BJ (cell line): ENCODE measurements around the gene PVALB. TPM values are rescaled to one million over a fixed set of nuclear protein-coding genes. Genes with fewer than 3 reads are reported as not detected.

ENCODE experiments used
- CTCF ChIA-PET: fragments of 350-600 bp; formaldehyde crosslinking; extraction: SDS; loops from one replicate; lab custom pipeline; 2021; ENCODE audit warnings: antibody characterized with exemption, inconsistent platforms; lab: Yijun Ruan, JAX
- POLR2A ChIA-PET: fragments of 300-600 bp; sonication (Branson Sonifier 250); formaldehyde crosslinking; extraction: SDS; loops from one replicate; lab custom pipeline; 2021; ENCODE audit warnings: antibody characterized with exemption; lab: Charles Lee
- DNase-seq: peaks from one replicate; pipeline ENCODE4 v3.0.0-alpha.2; 2011; ENCODE audit warnings: low read depth
- H3K27me3 ChIP-seq: 2 replicates; pipeline ENCODE4 v1.6.0; 2011; ENCODE audit warnings: low read length; ENCODE audit not compliant: control insufficient read depth, insufficient read depth
- H3K36me3 ChIP-seq: 2 replicates; pipeline ENCODE4 v1.5.1; 2011; ENCODE audit warnings: low read length; ENCODE audit not compliant: control insufficient read depth, insufficient read depth
- H3K4me3 ChIP-seq: 2 replicates; pipeline ENCODE4 v1.5.1; 2011; ENCODE audit warnings: low read depth, mild to moderate bottlenecking, control low read depth, low read length
- polyA minus RNA-seq: library from RNA; depleted of rRNA, polyadenylated mRNA; stranded (reverse); fragments of >200 nt; gene quantifications from 2 replicates; pipeline ENCODE4 v1.2.3, GENCODE V29; 2011; rRNA and poly(A)+ RNA removed
- polyA plus RNA-seq: library from polyadenylated mRNA; depleted of rRNA; stranded (reverse); fragments of >200 nt; gene quantifications from 2 replicates; pipeline ENCODE4 v1.2.3, GENCODE V29; 2011; rRNA removed
- TF ChIP-seq, protein P1 (sequence below): IDR thresholded peaks from 2 replicates; pipeline ENCODE4 v1.5.1; 2011; ENCODE audit warnings: low read depth, mild to moderate bottlenecking, control low read depth, inconsistent platforms, low read length, moderate library complexity; ENCODE audit not compliant: insufficient read depth

The PVALB gene, protein sequence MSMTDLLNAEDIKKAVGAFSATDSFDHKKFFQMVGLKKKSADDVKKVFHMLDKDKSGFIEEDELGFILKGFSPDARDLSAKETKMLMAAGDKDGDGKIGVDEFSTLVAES
- polyA plus RNA-seq (not detected in 2 replicates), polyA minus RNA-seq (not detected in 2 replicates)

DNA sequence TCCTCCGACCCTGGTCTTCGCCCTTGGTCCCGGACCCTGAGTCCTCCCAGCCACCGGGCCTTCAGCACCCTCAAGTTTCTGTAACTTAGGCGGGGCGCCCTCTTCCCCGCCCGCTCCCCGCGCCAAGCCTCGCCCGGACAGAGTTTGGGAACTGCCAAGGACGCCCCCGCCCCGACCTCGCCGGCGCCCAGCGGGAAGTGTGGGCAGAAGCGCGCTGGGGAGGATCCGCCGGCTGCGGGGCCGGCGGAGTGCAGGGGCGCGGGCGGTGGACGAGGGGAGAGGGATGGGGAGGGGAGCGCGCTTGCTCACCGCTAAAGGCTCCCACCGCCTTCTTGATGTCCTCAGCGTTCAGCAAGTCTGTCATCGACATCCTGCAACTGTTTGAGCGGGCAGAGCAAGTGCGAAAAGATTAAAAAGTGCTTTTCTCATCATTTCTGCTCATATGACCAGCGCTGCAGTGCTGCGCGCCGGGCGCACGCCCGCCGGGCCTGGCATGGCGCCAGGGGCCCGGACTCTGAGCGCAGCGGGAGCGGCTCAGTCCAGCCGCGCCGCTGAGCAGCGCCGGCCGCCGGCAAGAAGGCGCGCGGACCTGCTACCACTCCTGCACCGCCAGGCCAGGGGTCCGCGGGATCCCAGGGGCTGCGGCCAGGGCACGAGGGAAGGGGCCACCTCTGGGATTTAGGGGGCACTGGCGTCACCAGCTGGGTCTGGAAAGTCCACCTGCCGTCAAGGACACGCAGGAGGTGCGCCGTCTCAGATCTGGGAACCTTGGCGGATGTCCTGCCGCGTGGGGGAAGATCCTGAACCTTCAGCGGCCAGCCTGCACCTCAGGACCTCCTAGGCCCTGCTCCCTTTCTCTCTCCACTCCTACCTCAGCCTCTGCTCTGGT lies at the start of gene PVALB:
TSS of gene PVALB (minus strand) at position 400 of the 889 bp plus-strand sequence. CDS start at position 370, 30 bp downstream.
- TF ChIP-seq, protein P1, sequence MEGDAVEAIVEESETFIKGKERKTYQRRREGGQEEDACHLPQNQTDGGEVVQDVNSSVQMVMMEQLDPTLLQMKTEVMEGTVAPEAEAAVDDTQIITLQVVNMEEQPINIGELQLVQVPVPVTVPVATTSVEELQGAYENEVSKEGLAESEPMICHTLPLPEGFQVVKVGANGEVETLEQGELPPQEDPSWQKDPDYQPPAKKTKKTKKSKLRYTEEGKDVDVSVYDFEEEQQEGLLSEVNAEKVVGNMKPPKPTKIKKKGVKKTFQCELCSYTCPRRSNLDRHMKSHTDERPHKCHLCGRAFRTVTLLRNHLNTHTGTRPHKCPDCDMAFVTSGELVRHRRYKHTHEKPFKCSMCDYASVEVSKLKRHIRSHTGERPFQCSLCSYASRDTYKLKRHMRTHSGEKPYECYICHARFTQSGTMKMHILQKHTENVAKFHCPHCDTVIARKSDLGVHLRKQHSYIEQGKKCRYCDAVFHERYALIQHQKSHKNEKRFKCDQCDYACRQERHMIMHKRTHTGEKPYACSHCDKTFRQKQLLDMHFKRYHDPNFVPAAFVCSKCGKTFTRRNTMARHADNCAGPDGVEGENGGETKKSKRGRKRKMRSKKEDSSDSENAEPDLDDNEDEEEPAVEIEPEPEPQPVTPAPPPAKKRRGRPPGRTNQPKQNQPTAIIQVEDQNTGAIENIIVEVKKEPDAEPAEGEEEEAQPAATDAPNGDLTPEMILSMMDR: no peak
- no peak for DNase-seq
- peaks cover 61% of the 10 kb centered on the region for H3K27me3 ChIP-seq
- ChIA-PET POLR2A (no interaction called here), CTCF (no interaction called here)
- no peak within 1 kb of the TSS for H3K4me3 ChIP-seq
- H3K36me3 ChIP-seq: no peaks in the 10 kb centered on the region

DNA sequence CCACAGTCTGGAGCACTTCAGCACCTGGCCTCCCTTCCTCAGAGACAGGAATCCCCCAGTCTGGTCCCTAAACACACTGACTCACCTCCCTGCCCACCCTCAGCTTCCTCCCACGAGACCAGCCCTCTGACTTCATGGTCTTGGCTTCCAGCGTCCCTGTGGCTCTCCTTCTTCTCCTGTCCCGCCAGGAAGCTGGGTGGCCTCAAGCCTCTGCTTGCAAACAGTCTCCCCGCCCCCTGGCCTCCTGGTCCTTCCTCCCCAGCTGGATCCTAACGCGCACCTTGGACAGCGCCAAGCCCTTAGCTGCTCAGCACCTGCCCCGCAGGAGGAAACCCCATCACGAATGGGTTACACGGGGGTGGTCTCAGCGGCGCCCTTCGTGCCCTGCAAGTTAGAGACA lies 48.5 kb upstream of the PVALB start:
- ChIA-PET POLR2A (no interaction called here), CTCF (interaction anchor here (0.7 to 3.2 kb wide), 4 partner anchors 8 to 323 kb away, joined by 3 to 29 read pairs (median 4); no protein-coding TSS in a partner anchor)
- Histone ChIP-seq H3K4me3 (no peak overlapping the region), H3K27me3 (0 out of 2 replicates have a peak, but pooled peaks cover 2% of the 10 kb centered on the region), H3K36me3 (no peaks in the 10 kb centered on the region)
- TF ChIP-seq, protein P1: no peak
- DNase-seq: no peak

DNA sequence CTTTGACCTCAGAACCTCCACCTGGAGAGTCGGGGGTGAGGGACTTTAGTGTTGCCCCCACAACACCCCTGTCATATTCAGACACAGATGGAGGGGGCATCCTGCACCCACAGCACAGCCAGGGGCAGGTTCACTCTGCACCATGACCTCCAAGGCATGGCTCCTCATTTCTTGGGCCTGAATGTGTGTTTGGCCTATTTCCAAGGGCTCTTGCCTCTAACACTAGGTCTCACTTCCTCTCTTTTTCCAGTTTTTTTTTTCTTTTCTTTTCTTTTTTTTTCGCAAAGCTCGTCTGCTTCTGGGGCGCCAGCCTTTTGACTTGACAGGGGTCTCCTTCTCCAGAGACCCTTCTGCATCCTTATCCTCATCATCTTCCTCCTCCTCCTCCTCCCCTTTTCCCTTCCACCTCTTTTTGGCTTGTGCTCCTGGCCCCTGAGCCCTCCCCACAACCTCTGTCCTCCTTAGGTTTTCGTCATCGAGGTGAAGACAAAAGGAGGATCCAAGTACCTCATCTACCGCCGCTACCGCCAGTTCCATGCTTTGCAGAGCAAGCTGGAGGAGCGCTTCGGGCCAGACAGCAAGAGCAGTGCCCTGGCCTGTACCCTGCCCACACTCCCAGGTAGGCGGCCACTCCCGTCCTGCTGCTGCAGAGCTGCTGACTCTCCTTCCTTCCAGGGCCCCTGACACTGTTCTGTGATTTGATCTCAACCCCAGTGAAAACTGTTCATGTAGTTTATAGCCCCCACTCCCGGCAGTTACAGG lies 47.8 kb upstream of the PVALB start:
- no peak for DNase-seq
- H3K36me3 ChIP-seq: no peaks in the 10 kb centered on the region
- POLR2A ChIA-PET: no interaction called here
- CTCF ChIA-PET: interaction anchor here (1.9 to 3.2 kb wide), 2 partner anchors 8 to 102 kb away, joined by 5 to 29 read pairs; no protein-coding TSS in a partner anchor
- TF ChIP-seq, protein P1: no peak
- no peak overlapping the region for H3K4me3 ChIP-seq
- no peaks in the 10 kb centered on the region for H3K27me3 ChIP-seq

DNA sequence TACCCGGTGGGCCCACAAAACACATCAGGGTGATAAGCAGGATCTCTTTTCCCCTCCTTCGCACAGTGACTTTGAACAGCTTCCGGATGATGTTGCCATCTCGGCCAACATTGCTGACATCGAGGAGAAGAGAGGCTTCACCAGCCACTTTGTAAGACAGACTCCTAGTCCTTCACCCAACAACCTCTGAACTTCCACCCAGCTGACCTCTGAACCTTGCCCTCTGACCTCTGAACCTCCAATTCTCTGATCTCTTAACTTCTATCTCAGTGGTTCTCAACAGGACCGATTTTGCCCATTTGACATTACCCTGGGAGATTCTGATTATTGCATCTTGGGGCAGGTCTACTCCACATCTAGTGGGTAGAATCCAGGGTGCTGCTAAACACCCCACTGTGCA lies 47.1 kb upstream of the PVALB start:
- Histone ChIP-seq H3K4me3 (no peak overlapping the region), H3K27me3 (no peaks in the 10 kb centered on the region), H3K36me3 (no peaks in the 10 kb centered on the region)
- ChIA-PET CTCF (no interaction called here), POLR2A (no interaction called here)
- TF ChIP-seq, protein P1: no peak
- DNase-seq: no peak
